Osteoblast (primary cell): ENCODE results near the gene RPL18A. TPM values are rescaled to one million over a fixed set of nuclear protein-coding genes. Genes with fewer than 3 reads are reported as not detected.

Experiments used
- DNase-seq: peaks from one replicate; pipeline ENCODE4 v3.0.0; 2011; ENCODE audit warnings: low spot score, mixed read lengths; ENCODE audit not compliant: insufficient read length; ENCODE audit errors: missing footprints
- H2AFZ ChIP-seq: 2 replicates; pipeline ENCODE4 v1.6.0; 2011; ENCODE audit warnings: mild to moderate bottlenecking, low read length
- H3K27ac ChIP-seq: 2 replicates; pipeline ENCODE4 v1.5.1; 2011; ENCODE audit warnings: mild to moderate bottlenecking, low read depth, low read length, moderate library complexity
- H3K27me3 ChIP-seq: 2 replicates; pipeline ENCODE4 v1.6.0; 2012; ENCODE audit warnings: mild to moderate bottlenecking, control low read depth, inconsistent platforms, low read length, moderate library complexity; ENCODE audit not compliant: insufficient read depth
- H3K36me3 ChIP-seq: 2 replicates; pipeline ENCODE4 v1.5.1; 2011; ENCODE audit warnings: mild to moderate bottlenecking, low read length, control low read depth, moderate library complexity; ENCODE audit not compliant: insufficient read depth
- H3K4me1 ChIP-seq: 2 replicates; pipeline ENCODE4 v1.5.1; 2011; ENCODE audit warnings: mild to moderate bottlenecking, low read length, control low read depth, moderate library complexity; ENCODE audit not compliant: insufficient read depth
- H3K4me2 ChIP-seq: 2 replicates; pipeline ENCODE4 v1.6.0; 2011; ENCODE audit warnings: mild to moderate bottlenecking, low read length; ENCODE audit not compliant: insufficient read depth
- H3K4me3 ChIP-seq: fragments of 200-600 bp; sonication (generic); 3 replicates; pipeline ENCODE4 v1.5.1; 2012; ENCODE audit warnings: mild to moderate bottlenecking, low read length, inconsistent platforms; ENCODE audit not compliant: insufficient read depth
- H3K79me2 ChIP-seq: 2 replicates; pipeline ENCODE4 v1.6.0; 2012; ENCODE audit warnings: mild to moderate bottlenecking, low read length, control low read depth, inconsistent platforms; ENCODE audit not compliant: insufficient read depth
- H3K9me3 ChIP-seq: 2 replicates; pipeline ENCODE4 v1.5.1; 2011; ENCODE audit warnings: low read depth, low read length, control low read depth
- H4K20me1 ChIP-seq: 2 replicates; pipeline ENCODE4 v1.6.0; 2012; ENCODE audit warnings: mild to moderate bottlenecking, low read length, control low read depth; ENCODE audit not compliant: insufficient read depth
- total RNA-seq: library from RNA; depleted of rRNA; stranded (reverse); fragments of >200 nt; gene quantifications from 2 replicates; pipeline ENCODE4 v1.2.3, GENCODE V29; 2012
- TF ChIP-seq, protein P1 (sequence below): IDR thresholded peaks from 2 replicates; pipeline ENCODE4 v1.5.1; 2011; ENCODE audit warnings: mild to moderate bottlenecking, low read depth, low read length, moderate library complexity; ENCODE audit errors: extremely low read depth

RPL18A gene
- total RNA-seq, 1 donor = 869 TPM

GRCh38 chr19:17862711-17863519 lies 3.2 kb downstream of the RPL18A start:
- Histone ChIP-seq H3K36me3 (peaks cover 36% of the 10 kb centered on the region), H2AFZ (no peak overlapping the region), H4K20me1 (peaks cover 49% of the 10 kb centered on the region), H3K9me3 (no peaks in the 10 kb centered on the region), H3K27ac (no peak overlapping the region), H3K4me2 (no peak overlapping the region), H3K4me3 (no peak overlapping the region), H3K79me2 (peaks cover 34% of the 10 kb centered on the region), H3K27me3 (peaks cover 3% of the 10 kb centered on the region), H3K4me1 (peaks cover 16% of the 10 kb centered on the region)
- TF ChIP-seq, protein P1, sequence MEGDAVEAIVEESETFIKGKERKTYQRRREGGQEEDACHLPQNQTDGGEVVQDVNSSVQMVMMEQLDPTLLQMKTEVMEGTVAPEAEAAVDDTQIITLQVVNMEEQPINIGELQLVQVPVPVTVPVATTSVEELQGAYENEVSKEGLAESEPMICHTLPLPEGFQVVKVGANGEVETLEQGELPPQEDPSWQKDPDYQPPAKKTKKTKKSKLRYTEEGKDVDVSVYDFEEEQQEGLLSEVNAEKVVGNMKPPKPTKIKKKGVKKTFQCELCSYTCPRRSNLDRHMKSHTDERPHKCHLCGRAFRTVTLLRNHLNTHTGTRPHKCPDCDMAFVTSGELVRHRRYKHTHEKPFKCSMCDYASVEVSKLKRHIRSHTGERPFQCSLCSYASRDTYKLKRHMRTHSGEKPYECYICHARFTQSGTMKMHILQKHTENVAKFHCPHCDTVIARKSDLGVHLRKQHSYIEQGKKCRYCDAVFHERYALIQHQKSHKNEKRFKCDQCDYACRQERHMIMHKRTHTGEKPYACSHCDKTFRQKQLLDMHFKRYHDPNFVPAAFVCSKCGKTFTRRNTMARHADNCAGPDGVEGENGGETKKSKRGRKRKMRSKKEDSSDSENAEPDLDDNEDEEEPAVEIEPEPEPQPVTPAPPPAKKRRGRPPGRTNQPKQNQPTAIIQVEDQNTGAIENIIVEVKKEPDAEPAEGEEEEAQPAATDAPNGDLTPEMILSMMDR = no peak
- DNase-seq = peak; percentile 47

GRCh38 chr19:17863520-17864182 lies 3.9 kb downstream of the RPL18A start:
- Histone ChIP-seq H3K79me2 (peaks cover 34% of the 10 kb centered on the region), H4K20me1 (peaks cover 49% of the 10 kb centered on the region)
- TF ChIP-seq, protein P1 = no peak

GRCh38 chr19:17865364-17866311 lies 5.9 kb downstream of the RPL18A start:
- Histone ChIP-seq H3K27me3 (peaks cover 24% of the 10 kb centered on the region), H2AFZ (no peak overlapping the region), H3K36me3 (peaks cover 36% of the 10 kb centered on the region), H3K4me3 (no peak overlapping the region), H3K79me2 (peaks cover 25% of the 10 kb centered on the region), H3K27ac (no peak overlapping the region), H3K9me3 (no peaks in the 10 kb centered on the region), H3K4me1 (peaks cover 12% of the 10 kb centered on the region), H3K4me2 (no peak overlapping the region), H4K20me1 (peaks cover 42% of the 10 kb centered on the region)
- DNase-seq = peak; percentile 70
- TF ChIP-seq, protein P1 = no peak

More at GRCh38 chr19:17863520-17864182, 3.9 kb downstream of the RPL18A start:
- Histone ChIP-seq H3K4me1 (peaks cover 16% of the 10 kb centered on the region), H3K4me3 (no peak overlapping the region), H3K9me3 (no peaks in the 10 kb centered on the region), H2AFZ (no peak overlapping the region), H3K27ac (no peak overlapping the region), H3K27me3 (peaks cover 10% of the 10 kb centered on the region), H3K36me3 (peaks cover 36% of the 10 kb centered on the region), H3K4me2 (no peak overlapping the region)
- peak; percentile 72 for DNase-seq
